Measurements from ENCODE around the gene KIF3C. TPM values are rescaled to one million over a fixed set of nuclear protein-coding genes. Genes with fewer than 3 reads are reported as not detected.
"Not testable (repeated sequence)": the region's sequence is repeated elsewhere in the genome, so short reads cannot be mapped to it uniquely, and the experiment has no call there.

KIF3C gene
- total and polyA plus RNA-seq, 12 donors = 2.8 to 22.8 (median 9.8) TPM

DNA sequence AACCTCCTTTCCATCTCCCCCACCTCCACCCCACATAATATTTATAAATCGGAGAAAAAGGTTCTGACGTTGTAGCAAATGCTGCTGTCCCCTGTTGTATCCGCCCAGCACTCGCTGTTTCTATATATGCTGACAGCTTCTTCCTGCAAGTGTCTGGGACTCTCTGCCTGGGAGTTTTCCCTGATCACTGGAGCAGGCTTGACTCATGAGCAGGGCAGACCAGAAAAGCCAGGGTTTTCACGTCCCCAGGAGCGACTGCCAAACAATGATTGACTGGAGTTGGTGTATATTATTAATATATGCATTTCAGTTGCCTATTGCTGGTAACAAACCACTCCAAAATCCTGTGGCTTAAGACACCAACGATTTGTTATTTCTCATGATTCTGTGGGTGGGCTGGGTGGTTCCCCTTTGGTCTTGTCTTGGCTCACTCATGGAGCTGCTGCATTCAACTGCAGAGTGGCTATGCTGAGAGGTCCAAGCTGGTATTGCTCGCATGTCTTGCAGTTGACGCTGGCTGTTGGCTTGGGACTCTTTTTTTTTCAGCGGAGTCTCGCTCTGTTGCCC is 82.8 kb downstream of the KIF3C start:
- WGBS, 4 donors = 74 to 88% (median 84%) methylated on average over 11 of the region's 11 CpGs
- no peaks in the 10 kb centered on the region for H3K27me3 ChIP-seq
- H3K4me3 ChIP-seq = no peak overlapping the region
- H3K4me1 ChIP-seq (replicated peaks in 1 of 2) = no peaks in the 10 kb centered on the region
- TF ChIP-seq, protein P1, sequence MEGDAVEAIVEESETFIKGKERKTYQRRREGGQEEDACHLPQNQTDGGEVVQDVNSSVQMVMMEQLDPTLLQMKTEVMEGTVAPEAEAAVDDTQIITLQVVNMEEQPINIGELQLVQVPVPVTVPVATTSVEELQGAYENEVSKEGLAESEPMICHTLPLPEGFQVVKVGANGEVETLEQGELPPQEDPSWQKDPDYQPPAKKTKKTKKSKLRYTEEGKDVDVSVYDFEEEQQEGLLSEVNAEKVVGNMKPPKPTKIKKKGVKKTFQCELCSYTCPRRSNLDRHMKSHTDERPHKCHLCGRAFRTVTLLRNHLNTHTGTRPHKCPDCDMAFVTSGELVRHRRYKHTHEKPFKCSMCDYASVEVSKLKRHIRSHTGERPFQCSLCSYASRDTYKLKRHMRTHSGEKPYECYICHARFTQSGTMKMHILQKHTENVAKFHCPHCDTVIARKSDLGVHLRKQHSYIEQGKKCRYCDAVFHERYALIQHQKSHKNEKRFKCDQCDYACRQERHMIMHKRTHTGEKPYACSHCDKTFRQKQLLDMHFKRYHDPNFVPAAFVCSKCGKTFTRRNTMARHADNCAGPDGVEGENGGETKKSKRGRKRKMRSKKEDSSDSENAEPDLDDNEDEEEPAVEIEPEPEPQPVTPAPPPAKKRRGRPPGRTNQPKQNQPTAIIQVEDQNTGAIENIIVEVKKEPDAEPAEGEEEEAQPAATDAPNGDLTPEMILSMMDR (IDR thresholded peaks at IDR 0.05) = no peak
- H3K9me3 ChIP-seq (replicated peaks in 1 of 3) = no peaks in the 10 kb centered on the region
- intact Hi-C loops (cut with DNase I) = no loop called here
- H3K36me3 ChIP-seq (replicated peaks in 1 of 2) = no peaks in the 10 kb centered on the region
- no peak for DNase-seq
- H3K27ac ChIP-seq = no peak overlapping the region

DNA sequence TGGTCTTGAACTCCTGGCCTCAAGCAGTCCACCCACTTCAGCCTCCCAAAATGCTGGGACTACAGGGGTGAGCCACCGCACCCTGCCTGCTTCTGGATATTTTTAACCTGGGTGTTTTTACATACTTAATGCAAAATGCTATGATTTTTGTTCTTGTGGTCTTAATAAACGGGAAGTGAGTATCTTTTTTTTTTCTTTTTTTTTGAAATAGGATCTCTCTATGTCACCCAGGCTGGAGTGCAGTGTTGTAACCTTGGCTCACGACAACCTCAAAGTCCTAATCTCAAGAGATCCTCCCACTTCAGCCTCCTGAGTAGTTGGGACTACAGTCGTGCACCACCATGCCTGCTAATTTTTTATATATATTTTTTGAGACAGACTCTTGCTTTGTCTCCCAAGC is 84.8 kb downstream of the KIF3C start:
- H3K4me1 ChIP-seq (replicated peaks in 1 of 2) = no peaks in the 10 kb centered on the region
- no peak for TF ChIP-seq POLR2A (IDR thresholded peaks at IDR 0.05)
- TF ChIP-seq, protein P1 (IDR thresholded peaks at IDR 0.05) = no peak
- H3K27ac ChIP-seq = no peak overlapping the region
- DNase-seq = no peak
- no peaks in the 10 kb centered on the region for H3K27me3 ChIP-seq
- no peaks in the 10 kb centered on the region for H3K9me3 ChIP-seq (replicated peaks in 1 of 3)
- H3K4me3 ChIP-seq = no peak overlapping the region
- intact Hi-C loops (cut with DNase I) = no loop called here
- WGBS, 4 donors = 50 to 57% (median 53%) methylated on average over 4 of the region's 4 CpGs
- H3K36me3 ChIP-seq (replicated peaks in 1 of 2) = no peaks in the 10 kb centered on the region

DNA sequence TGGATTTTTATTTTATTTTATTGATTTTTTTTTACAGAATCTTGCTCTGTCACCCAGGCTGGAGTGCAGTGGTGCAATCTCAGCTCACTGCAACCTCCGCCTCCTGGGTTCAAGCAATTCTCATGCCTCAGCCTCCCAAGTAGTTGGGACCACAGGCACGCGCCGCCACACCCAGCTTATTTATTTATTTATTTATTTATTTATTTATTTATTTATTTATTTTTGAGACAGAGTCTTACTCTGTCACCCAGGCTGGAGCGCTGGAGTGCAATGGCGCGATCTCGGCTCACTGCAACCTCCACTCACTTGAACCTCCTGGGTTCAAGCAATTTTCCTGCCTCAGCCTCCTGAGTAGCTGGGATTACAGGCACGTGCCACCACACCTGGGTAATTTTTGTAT is 86.0 kb downstream of the KIF3C start:
- H3K36me3 ChIP-seq (replicated peaks in 1 of 2); intact Hi-C loops (cut with DNase I); DNase-seq; H3K4me3 ChIP-seq; H3K4me1 ChIP-seq (replicated peaks in 1 of 2); H3K27me3 ChIP-seq; H3K9me3 ChIP-seq (replicated peaks in 1 of 3); H3K27ac ChIP-seq: not testable (repeated sequence)
- WGBS, 4 donors = 72 to 89% (median 78%) methylated on average over 9 of the region's 9 CpGs

DNA sequence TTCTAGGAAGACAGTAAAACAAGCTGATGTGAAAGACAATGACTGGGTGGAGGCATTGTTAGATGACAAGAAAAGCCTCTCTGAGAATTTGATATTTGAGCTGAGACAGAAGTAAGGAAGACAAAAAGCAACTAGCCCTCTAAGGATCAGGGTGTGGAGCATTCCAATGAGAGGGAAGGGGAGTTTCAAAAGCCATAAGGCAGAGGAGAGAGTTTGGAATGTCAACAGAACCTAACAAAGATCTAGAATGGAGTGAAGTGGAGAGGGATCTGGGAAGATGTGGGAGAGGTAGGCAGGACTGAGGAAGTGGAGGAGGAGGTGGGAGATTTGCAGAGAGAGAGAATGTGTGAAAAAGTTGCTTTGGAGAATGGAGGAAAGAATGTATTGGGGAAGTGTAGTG is 86.7 kb downstream of the KIF3C start:
- Histone ChIP-seq H3K4me1 (replicated peaks in 1 of 2) (no peaks in the 10 kb centered on the region), H3K36me3 (replicated peaks in 1 of 2) (no peaks in the 10 kb centered on the region), H3K27me3 (no peaks in the 10 kb centered on the region), H3K27ac (no peak overlapping the region), H3K4me3 (no peak overlapping the region), H3K9me3 (replicated peaks in 1 of 3) (no peaks in the 10 kb centered on the region)
- TF ChIP-seq POLR2A (IDR thresholded peaks at IDR 0.05) = no peak
- TF ChIP-seq, protein P1 (IDR thresholded peaks at IDR 0.05) = no peak
- DNase-seq = no peak
- intact Hi-C loops (cut with DNase I) = no loop called here

DNA sequence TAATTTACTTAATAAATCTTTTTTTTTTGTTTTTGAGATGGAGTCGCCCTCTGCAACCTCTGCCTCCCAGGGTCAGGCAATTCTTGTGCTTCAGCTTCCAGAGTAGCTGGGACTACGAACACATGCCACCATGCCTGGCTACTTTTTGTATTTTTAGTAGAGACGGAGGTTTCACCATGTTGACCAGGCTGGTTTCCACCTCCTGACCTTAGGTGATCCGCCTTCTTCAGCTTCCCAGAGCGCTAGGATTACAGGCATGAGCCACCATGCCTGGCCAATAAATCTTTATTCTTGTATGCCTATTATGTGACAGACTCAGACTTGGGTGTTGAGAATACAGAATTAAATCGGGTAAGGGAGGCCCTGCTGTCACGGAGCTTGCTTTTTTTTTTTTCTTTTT is 87.3 kb downstream of the KIF3C start:
- Histone ChIP-seq H3K9me3 (replicated peaks in 1 of 3) (no peaks in the 10 kb centered on the region), H3K36me3 (replicated peaks in 1 of 2) (no peaks in the 10 kb centered on the region), H3K4me3 (no peak overlapping the region), H3K4me1 (replicated peaks in 1 of 2) (no peaks in the 10 kb centered on the region), H3K27ac (no peak overlapping the region), H3K27me3 (no peaks in the 10 kb centered on the region)
- TF ChIP-seq, protein P1 (IDR thresholded peaks at IDR 0.05) = no peak
- TF ChIP-seq POLR2A (IDR thresholded peaks at IDR 0.05) = no peak
- WGBS, 4 donors = 87 to 93% (median 90%) methylated on average over 7 of the region's 7 CpGs
- DNase-seq = no peak
- intact Hi-C loops (cut with DNase I) = no loop called here

Data from adrenal gland (tissue), 12 donors.